Measurements from ENCODE around the gene APBA1. TPM values are rescaled to one million over a fixed set of nuclear protein-coding genes. Genes with fewer than 3 reads are reported as not detected.

Gene APBA1
- total RNA-seq, 1 donor from 2014 or later: 7.7 TPM

DNA sequence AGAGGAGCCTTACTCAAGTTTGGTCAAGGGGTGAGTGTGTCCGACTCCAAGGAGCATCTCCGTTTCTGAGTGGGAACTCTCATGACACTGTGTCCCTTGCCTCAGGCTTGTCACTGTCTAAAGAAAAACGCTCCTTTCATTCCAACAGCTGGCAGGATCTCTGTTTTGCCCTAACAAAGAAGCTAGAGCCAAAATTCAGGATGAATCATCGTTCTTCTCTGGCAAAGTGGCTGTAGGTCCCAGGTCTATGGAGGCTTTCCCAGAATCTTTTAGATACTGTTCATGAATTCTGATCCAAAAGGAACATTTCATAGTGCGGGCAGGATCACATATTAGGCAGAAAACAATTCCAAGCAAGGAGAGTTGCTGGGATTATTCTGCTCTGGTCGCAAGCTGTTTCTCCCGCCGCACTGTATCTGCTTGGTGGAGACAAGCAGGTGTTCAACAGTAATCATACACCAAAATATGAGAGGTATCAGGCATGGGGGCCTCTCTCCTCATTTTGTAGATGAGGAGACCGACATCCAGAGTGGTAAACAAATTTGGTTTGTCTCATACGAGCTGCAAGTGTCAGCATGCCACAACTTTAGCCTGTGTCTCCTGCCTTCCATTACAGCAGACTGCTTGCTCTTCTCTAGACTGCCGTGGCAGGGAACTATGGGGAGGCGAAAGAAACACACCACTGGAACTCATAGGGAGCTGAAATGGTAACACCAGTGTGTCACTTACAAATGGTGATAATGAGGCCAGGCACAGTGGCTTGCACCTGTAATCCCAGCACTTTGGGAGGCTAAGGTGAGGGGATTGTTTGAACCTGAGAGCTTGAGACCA lies 274.6 kb downstream of the APBA1 start:
- no peak for DNase-seq

DNA sequence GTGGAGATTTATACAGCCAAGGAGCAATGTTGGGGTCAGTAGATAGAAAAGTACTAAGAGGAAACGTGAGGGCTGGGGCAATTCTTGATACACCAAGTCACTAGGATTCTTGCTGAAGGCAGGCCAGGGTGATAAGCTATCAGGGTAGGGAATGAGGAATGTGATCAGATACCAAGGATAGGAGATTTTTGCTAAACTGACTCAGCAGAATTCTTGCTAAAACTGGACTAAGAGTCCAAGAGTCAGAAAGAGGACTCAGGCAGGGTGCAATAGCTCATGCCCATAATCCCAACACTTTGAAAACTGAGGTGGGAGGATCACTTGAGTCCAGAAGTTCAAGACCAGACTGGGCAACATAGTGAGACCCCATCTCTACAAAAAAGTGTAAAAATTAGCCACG lies 275.4 kb downstream of the APBA1 start:
- no peak for DNase-seq

DNA sequence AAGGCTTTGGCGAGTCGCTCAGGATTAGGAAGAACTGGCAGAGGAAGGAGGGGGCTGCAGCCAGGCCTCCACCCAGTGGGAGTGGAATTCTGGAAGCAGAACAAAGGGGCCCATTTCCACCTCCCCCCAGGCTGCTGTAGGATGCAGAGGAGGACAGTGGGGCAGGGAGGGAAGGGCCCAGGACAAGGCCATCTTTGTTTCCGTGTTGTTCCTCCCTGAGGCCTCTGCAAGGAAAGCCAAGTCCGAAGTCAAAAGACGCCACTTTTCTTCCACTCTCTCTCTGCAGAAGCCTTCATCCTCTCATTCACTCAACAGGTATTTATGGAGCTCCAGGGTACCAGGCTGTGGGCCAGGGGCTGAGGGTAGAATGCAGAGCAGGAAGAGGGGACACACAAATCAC lies 276.5 kb downstream of the APBA1 start:
- DNase-seq: no peak

DNA sequence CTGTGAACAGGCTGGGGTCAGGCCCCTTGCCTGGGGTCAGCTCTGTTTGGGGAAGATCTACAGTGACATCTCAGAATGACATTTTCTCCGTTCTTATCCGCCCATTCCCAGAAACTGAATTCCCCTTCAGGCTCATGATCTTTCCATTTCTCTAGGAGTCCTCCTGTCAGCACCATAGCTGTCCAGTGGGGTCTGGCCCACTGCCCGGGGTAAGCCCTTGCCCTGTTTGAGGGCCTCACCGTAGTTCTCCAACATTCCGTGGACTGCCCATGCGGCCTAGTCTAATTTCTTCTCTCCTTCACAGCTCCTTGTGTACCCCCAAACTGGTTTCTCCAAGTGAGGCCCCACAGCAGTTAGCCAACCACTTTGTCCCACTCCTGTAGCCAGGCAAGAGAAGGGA lies 278.7 kb downstream of the APBA1 start:
- no peak for DNase-seq

DNA sequence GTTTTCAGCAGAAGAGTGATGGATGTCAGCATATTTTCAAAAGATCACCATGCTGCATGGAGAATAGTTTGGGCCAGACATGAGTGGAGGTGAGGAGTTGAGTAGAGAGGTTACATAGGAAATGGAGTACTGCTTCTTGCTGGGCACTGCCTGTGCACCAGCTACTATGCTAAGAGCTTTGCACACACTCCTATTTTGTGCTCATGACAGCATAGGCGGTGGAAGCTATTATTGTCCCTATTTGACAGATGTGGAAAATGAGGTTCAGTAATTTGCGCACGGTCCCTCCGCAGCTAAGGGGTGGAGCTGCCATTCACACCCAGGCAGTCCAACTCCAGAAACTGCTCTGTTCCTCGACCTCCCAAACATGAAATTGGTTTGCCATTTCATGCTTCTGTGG lies 279.3 kb downstream of the APBA1 start:
- no peak for DNase-seq

DNA sequence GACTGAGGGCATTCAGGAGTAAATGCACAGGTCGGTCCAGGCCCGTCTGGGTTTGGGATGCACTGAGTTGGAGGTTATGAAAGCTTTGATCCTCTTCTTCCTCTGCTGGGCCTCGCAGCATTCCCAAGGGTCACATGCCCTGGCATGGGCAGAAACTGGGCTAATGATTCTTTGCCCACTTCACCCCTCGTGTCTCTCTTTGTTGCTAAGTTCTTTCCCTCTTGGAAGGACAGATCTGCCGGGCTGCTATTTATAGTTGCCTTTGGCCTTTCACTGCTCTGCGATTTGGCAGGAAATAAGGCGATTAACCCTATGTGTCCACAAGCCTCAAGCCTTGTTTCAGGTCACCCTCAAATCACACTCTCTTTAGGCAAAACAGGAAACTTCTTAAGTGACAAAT lies 280.2 kb downstream of the APBA1 start:
- DNase-seq: no peak

DNA sequence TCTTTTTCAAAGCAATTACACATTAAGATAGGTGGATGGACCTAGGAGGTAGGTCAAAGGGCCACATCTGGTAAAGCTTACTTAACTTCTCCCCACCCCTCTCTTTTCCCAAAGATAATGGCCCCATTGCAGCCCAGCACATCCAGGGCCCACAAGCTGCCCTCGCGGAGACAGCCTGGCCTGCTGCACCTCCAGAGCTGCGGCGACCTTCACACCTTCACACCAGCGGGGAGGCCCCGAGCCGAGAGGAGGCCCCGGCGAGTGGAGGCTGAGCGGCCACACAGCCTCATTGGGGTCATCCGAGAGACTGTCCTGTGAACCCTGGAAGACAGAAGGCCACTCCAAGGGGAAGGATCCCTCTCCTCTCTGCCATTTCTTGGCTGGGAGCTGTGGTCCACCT lies 280.7 kb downstream of the APBA1 start:
- DNase-seq: no peak

DNA sequence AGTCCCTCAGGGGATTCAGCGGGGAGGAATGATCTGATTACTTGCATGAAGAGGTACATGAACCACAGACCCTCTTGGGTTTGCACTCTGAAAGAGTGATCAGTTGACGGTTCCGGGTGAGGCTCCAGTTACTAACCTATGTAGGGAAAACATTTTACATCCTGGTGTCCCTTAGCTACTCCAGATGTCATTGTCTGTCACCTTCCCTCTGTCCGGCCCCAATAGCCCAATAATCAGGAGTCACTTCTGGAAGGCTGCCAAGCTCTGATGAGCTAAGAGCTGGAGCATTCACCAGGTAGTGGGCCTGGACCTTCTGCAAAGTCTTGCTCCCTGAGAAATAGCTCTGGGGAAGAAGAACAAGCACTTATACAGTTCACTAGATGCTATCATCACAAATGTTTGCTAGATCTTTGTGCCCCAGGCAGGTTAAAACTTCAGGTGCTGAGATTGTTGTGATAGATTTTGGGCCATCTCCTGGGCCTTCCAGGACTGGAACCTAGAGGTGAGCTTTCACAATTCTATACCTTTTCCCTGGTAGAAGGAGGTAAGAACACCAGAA lies 282.7 kb downstream of the APBA1 start:
- DNase-seq: no peak

DNA sequence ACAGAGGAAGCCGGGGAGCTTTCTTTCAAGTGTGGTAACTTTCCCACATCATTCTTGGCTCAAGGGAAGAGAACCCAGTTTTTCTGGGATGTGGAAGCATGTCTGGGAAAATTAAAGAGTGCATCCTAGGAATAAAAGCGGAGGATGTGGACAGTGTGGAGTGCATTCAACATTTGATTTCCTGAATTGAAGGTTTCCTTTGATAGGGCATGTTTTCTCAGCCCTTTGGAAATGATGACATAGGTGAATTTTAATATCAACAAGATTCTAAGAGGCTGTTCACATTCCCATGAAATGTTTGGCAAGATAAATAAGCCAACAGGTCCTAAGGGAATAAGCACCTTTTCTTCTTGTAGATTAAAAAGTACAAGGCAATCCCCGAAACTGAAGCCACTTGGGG lies 283.6 kb downstream of the APBA1 start:
- DNase-seq: no peak

DNA sequence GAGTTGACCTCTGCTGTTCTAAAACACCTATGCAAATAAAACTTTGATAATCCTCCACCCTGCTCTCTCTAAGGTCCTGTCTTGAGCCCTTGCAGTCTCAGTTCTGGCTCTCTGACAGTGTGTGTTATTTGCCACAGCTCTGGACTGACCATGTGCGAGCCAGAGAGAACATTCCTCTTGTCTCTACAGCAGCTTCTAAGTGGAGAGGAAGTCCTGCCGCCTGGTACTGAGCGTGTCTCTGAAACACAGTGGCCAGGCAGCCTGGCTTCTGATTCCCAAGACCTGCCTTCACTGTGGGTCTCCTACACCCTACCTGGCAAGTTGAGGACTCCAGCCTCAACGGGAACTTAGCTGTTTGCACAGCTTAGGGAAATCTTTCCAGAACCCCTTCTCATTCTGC lies 285.5 kb downstream of the APBA1 start:
- DNase-seq: no peak

DNA sequence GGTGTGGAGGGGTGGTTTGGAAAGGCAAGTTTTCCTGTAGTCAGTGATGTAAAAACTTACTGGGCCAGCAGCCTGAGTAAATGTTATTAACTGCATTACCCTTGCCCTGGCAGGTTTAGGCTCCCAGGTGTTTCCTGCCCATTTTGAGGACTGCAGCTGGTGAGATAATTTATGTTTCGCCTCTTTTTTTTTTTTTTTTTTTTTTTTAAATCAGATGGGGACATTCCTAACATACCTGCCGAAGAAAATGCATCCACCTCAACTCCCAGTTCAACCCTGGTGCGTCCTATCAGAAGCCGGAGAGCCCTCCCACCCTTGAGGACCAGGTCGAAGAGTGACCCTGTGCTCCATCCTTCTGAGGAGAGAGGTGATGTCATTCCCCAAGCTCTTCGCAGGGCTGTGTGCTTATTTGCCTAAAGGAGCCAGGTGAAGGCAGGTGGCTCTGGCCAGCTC lies 286.6 kb downstream of the APBA1 start:
- DNase-seq: no peak

DNA sequence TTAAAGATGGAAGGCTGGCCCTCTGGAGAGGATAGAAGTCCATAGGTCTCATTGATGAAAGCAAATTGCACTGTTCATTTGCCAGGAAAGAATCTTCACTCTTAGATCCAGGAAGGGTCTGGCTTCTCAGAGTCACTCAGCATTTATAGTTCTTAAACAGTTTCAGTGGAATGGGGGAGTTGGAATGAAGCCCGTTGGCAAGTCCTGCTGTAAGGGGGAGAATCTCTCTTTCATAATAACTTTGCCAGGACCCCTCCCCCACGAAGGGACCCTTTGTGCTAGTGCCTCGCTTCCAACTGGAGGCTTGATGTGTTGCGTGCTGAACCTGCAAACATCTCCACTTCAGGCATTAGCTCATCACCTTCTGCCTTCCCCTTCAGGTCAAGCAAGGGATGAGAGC lies 290.0 kb downstream of the APBA1 start:
- no peak for DNase-seq

DNA sequence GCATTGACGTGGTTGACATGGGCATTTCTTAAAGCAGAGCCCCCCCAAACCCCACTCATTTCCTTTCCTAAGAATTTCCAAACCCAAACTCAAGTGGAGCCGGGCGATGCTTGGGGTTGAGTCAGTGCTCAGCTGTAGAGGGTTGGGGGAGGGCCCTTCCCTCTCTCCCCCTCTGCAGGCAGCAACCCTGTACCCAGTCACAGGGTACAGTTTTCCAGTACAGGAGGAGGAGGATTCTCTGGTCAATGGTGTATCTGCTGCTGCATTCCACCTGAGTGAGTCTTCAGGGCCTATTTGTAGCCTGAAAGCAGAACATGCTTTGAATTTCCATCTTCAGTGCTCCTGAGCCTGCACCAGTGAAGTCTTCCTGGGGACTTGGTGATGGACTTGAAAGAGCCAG lies 291.4 kb downstream of the APBA1 start:
- no peak for DNase-seq

DNA sequence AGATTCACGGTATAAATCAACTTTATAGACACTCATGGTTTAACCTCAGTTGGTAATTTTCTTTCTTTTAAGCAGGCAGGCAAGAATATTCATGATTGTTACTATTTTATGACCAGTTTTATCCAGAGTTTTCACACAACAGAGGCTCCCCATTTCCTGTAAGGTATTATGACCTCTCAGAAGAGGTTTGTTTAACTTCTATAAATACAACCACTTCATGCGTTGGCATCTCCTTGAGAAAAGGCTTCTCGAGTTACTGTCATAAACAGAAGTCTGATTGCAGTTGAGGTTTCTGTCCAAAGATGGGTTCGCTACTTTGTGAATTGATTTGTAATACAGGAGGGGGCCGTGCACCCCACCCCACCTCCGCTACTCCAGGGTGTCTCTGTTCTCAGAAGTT lies 291.9 kb downstream of the APBA1 start:
- DNase-seq: no peak

DNA sequence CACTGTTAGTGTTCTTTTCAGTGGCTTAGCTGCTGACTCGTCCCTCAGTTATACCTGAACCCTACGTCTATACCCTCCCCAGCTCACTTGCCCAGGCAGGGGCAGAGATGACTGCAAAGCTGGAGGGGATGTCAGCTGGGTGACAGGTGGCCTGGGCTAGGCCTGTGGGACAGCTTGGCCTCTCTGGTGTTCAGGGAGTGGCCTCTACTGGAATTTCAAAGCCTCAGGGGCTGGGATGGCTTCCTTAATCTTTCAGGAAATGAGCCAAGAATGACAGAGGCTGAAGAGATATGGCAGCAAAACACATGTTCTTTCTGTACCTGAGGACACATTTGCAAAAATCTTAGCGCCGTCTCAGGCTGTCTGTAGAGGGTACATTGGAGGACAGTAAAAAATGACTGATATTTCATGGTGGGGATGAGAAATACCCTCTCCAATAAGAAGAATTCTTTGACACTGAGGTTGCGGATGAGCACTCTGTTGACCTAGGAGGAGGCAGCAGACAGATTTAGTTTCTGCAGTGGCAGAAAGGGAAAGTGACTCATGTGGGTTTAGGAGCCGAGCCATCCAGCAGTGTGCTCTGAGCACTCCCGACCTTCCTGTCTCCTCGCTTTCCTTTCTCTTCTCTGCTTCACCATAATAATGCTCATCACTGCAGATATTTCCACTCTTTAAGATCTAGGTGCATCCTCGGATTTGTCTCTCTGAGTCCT lies 292.7 kb downstream of the APBA1 start:
- DNase-seq: no peak

DNA sequence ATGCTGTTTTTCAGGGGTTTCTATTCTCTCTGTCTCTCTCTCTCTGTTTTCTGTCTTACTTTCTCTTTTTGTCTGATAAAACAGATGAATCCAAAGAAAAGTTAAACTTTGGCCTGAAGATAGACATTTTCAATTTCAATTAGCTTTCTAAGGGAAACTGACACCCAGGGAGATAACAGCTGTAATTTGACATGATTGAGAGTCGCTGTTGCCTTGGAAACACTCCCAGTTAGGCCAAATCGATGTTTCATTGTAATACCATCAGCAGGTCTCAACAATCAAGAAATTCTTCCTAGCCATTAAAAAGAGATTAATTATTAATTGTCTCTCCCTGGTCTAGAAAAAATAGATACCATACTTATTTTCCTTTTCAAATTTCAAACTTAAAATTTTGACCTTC lies 294.2 kb downstream of the APBA1 start:
- no peak for DNase-seq

Other genes with a start within 250 kb of the APBA1 start
- 76.3 TPM for gene PTAR1, start 87.6 kb upstream of the APBA1 start, total RNA-seq
- not detected for gene CFAP95, start 148.4 kb upstream of the APBA1 start, total RNA-seq

All from skin of body (tissue), 2 donors.